NCI-H2029 treated with DMSO at 0.1 percent for 48 hours (cell line): ENCODE measurements around the gene ARID1B.
A peak's percentile ranks its signal among the peaks of the same experiment; 100 is the strongest.

ENCODE experiments used
- DNase-seq: peaks from one replicate; lab custom pipeline; 2025; lab: John Stamatoyannopoulos, UW

Gene ARID1B

GRCh38 chr6:157076451-157076822 is 299.3 kb downstream of the ARID1B start:
- DNase-seq = no peak

GRCh38 chr6:157077251-157077650 is 300.1 kb downstream of the ARID1B start:
- DNase-seq = no peak

GRCh38 chr6:157078326-157078725 is 301.1 kb downstream of the ARID1B start:
- no peak for DNase-seq

- no peak for DNase-seq
Observed at GRCh38 chr6:157079277-157079676, 302.1 kb downstream of the ARID1B start.

- no peak for DNase-seq
Observed at GRCh38 chr6:157079771-157080170, 302.6 kb downstream of the ARID1B start.

- no peak for DNase-seq
Observed at GRCh38 chr6:157080986-157081391, 303.8 kb downstream of the ARID1B start.

- no peak for DNase-seq
Observed at GRCh38 chr6:157083343-157083742, 306.2 kb downstream of the ARID1B start.

- no peak for DNase-seq
Observed at GRCh38 chr6:157086632-157087031, 309.5 kb downstream of the ARID1B start.

GRCh38 chr6:157087974-157088373 is 310.8 kb downstream of the ARID1B start:
- DNase-seq = peak; percentile 50

- DNase-seq = no peak
Observed at GRCh38 chr6:157088841-157089240, 311.7 kb downstream of the ARID1B start.

- DNase-seq = peak; percentile 65
Observed at GRCh38 chr6:157089258-157089657, 312.1 kb downstream of the ARID1B start.

- no peak for DNase-seq
Observed at GRCh38 chr6:157089851-157090250, 312.7 kb downstream of the ARID1B start.

- DNase-seq = no peak
Observed at GRCh38 chr6:157090736-157091135, 313.6 kb downstream of the ARID1B start.

- DNase-seq = no peak
Observed at GRCh38 chr6:157091243-157091642, 314.1 kb downstream of the ARID1B start.

GRCh38 chr6:157091856-157092460 is 314.8 kb downstream of the ARID1B start:
- DNase-seq = no peak

- peak; percentile 98 for DNase-seq
Observed at GRCh38 chr6:157092736-157093135, 315.6 kb downstream of the ARID1B start.

GRCh38 chr6:157093536-157093935 is 316.4 kb downstream of the ARID1B start:
- DNase-seq = no peak

- no peak for DNase-seq
Observed at GRCh38 chr6:157094038-157094437, 316.9 kb downstream of the ARID1B start.

GRCh38 chr6:157095084-157095483 is 317.9 kb downstream of the ARID1B start:
- DNase-seq = no peak

GRCh38 chr6:157095569-157095968 is 318.4 kb downstream of the ARID1B start:
- no peak for DNase-seq

- peak; percentile 16 for DNase-seq
Observed at GRCh38 chr6:157096105-157096504, 318.9 kb downstream of the ARID1B start.

GRCh38 chr6:157096522-157096921 is 319.3 kb downstream of the ARID1B start:
- no peak for DNase-seq

- no peak for DNase-seq
Observed at GRCh38 chr6:157097255-157097955, 320.2 kb downstream of the ARID1B start.

GRCh38 chr6:157098999-157099398 is 321.8 kb downstream of the ARID1B start:
- DNase-seq = no peak
